HG02763 (cell line): Measurements from ENCODE around the gene MCRIP2.

ENCODE experiments used
- ATAC-seq: cut with Tn5 transposase; IDR thresholded peaks from one replicate; pipeline ENCODE4 v1.9.1; 2021; ENCODE audit warnings: mild to moderate bottlenecking, moderate library complexity; ENCODE audit not compliant: unreplicated experiment

The MCRIP2 gene

DNA sequence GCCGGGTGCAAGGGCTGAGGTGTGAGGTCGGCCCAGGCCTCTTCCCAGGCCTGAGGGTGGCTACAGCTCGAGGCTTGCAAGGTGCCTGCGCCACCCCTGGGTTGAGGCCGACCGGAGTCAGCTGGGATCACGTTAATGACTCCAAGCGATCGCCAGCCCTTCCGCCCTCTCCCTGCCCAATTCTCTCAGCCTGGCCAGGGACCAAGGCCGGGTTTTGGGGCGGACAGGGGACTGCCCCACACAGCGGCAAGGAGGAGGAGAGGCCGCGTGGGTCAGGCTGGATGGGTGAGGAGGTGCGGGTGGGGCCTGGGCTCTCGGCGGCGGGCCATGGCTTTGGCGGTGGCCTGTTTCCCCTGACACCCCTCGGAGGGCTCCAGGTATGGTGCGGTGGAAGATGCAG lies 51.7 kb downstream of the MCRIP2 start:
- no peak for ATAC-seq

DNA sequence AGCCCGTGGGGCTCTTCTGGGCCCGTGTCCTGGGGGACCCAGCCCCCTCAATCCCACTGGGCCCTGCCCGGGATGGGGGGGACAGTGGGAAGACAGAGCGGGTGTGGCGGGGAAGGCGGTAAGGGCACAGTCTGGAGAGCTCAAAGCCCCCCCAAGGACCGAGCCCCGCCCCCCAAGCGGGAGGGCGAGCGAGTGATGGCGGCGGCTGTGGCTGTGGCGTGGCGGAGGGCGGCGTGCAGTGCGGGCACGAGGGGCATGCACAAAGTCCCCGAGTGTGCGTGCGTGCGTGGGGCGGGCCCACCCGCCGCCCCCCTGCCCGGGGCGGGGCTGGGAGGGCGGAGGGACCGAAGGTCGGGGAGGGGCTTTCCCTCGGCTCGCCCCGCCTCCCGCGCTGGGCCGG lies 52.1 kb downstream of the MCRIP2 start:
- ATAC-seq: no peak

DNA sequence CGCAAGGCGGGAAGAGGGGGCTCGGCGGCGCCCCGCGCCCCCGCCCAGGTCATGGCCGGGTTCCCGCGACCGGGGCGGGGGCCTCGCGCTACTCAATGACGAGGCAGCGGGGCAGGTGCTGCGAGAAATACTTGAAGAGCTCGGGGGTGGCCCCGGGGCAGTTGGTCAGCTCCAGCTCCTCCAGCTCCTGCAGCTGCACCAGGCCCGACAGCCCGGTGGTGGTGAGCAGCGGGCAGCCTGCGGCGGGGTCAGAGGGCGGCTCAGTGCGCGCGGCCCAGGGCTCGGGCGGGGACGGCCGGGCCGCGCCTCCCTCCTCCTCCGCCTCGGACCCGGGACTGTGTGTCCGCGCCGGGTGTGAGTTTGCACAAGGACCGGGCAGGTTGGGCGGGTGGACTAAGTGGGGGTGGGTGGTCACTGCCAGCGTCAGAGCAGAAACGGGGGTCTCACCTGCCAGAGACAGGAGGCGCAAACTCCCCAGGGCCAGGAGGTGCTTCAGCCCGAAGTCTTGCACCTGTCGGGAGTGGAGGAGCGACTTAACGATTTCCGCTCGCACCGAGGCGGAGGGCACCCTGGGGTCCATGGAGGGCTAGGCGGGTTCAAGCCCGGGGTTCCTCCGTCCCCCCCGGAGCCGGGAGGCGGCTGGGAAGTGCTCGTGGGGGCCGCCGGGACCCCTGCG lies 52.7 kb downstream of the MCRIP2 start:
- no peak for ATAC-seq

DNA sequence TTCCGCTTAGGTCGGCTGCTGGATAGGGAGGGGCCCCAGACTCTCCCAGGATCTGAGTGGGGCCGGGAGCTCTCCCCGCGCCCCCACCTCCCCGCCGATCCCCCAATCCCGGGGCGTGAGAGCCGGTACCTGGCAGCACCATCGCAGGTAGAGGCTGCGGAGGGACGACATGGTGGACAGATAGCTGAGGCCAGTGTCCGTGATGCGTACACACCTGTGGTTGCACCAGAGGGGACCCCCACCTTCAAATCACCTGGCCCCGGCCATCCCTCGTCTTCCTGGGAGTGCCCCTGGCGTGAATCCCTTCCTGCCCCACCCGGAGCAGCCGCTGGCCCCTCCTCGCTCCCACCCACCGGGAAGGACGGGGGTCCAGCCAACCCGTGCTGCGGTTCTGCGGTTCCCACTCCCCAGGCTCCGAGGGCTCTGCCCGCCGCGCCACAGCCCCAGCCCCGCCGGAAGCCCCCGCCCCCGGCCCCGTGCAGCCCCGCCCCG lies 53.3 kb downstream of the MCRIP2 start:
- ATAC-seq: no peak

DNA sequence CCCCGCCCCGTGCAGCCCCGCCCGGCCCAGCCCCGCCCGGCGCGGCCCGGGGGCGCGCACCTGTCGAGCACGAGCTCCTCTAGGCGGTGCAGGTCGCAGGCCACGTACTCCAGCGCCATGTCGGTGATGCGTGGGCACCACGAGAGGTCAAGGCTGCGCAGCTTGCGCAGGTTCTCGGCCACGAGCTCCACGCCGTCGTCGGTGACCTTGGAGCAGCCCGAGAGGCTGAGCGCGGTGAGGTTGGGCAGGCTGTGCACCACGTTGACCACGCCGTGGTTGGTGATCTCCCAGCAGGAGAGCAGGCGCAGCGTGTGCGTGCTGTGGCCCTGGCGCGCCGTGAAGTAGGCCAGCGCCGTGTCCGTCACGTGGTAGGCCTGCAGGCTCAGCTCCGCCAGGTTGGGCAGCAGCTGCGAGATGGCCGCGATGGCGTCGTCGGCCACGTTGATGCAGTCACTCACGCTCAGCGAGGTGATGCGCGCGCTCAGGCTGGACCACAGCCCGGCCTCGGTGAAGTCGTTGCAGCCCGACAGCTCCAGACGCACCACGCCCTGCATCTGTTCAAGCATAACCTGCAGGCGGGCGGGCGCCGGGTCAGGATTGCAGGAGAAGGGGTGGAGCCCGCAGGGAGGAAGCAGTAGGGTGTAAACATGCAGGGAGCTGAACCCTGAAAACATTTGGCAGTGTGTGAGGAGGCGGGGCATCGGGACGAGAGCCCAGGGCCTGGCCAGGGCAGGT lies 53.9 kb downstream of the MCRIP2 start:
- ATAC-seq: no peak
